Measurements from ENCODE around the gene RENBP.

Gene RENBP

GRCh38 chrX:153933748-153934147 lies 10.7 kb downstream of the RENBP start:
- DNase-seq (ENCODE audit: low read depth): no peak

- DNase-seq (ENCODE audit: low read depth): no peak
Observed at GRCh38 chrX:153932220-153932915, 12.1 kb downstream of the RENBP start.

- DNase-seq (ENCODE audit: low read depth): no peak
Observed at GRCh38 chrX:153931748-153932147, 12.7 kb downstream of the RENBP start.

- DNase-seq (ENCODE audit: low read depth): no peak
Observed at GRCh38 chrX:153931151-153931550, 13.3 kb downstream of the RENBP start.

GRCh38 chrX:153930011-153930910 lies 14.2 kb downstream of the RENBP start:
- no peak for DNase-seq (ENCODE audit: low read depth)

GRCh38 chrX:153929576-153929975 lies 14.9 kb downstream of the RENBP start:
- DNase-seq (ENCODE audit: low read depth): no peak

- DNase-seq (ENCODE audit: low read depth): no peak
Observed at GRCh38 chrX:153928846-153929245, 15.6 kb downstream of the RENBP start.

GRCh38 chrX:153927922-153928760 lies 16.3 kb downstream of the RENBP start:
- DNase-seq (ENCODE audit: low read depth): peak; percentile 88

- no peak for DNase-seq (ENCODE audit: low read depth)
Observed at GRCh38 chrX:153927672-153927921, 16.8 kb downstream of the RENBP start.

GRCh38 chrX:153926858-153927671 lies 17.4 kb downstream of the RENBP start:
- DNase-seq (ENCODE audit: low read depth): peak; percentile 70

GRCh38 chrX:153926552-153926857 lies 17.9 kb downstream of the RENBP start:
- DNase-seq (ENCODE audit: low read depth): no peak

- no peak for DNase-seq (ENCODE audit: low read depth)
Observed at GRCh38 chrX:153925739-153926551, 18.5 kb downstream of the RENBP start, which contains the start of gene ARHGAP4. TSS of gene ARHGAP4 (minus strand) at chrX:153926264. CDS start at chrX:153926202, 62 bp downstream.

GRCh38 chrX:153925387-153925738 lies 19.1 kb downstream of the RENBP start:
- no peak for DNase-seq (ENCODE audit: low read depth)

GRCh38 chrX:153924149-153924861 lies 20.1 kb downstream of the RENBP start:
- no peak for DNase-seq (ENCODE audit: low read depth)

- DNase-seq (ENCODE audit: low read depth): no peak
Observed at GRCh38 chrX:153922932-153923857, 21.2 kb downstream of the RENBP start.

GRCh38 chrX:153921511-153922446 lies 22.7 kb downstream of the RENBP start:
- DNase-seq (ENCODE audit: low read depth): no peak

GRCh38 chrX:153921070-153921469 lies 23.4 kb downstream of the RENBP start:
- DNase-seq (ENCODE audit: low read depth): no peak

- no peak for DNase-seq (ENCODE audit: low read depth)
Observed at GRCh38 chrX:153920546-153920945, 23.9 kb downstream of the RENBP start.
